OCI-LY7 (cell line): ENCODE data around the gene CLUH. TPM values are rescaled to one million over a fixed set of nuclear protein-coding genes. Genes with fewer than 3 reads are reported as not detected.
"Not testable (repeated sequence)": the region's sequence is repeated elsewhere in the genome, so short reads cannot be mapped to it uniquely, and the experiment has no call there.

Source experiments
- BruUV-seq: library from RNA; stranded (reverse); fragments of 400-500 nt; replicated peaks from 2 replicates; lab custom pipeline; 2021; lab: Mats Ljungman, UMichigan
- CTCF ChIA-PET: fragments of 300-600 bp; sonication (Branson Sonifier 250); formaldehyde crosslinking; loops from one replicate; lab custom pipeline; 2022; ENCODE audit warnings: antibody characterized with exemption; ENCODE audit not compliant: unreplicated experiment; lab: Charles Lee
- POLR2A ChIA-PET: fragments of 300-600 bp; sonication (Branson Sonifier 250); formaldehyde crosslinking; loops from one replicate; lab custom pipeline; 2022; ENCODE audit warnings: antibody characterized with exemption; lab: Charles Lee
- DNase-seq: peaks from one replicate; pipeline ENCODE4 v3.0.0-alpha.2; 2015; ENCODE audit warnings: low spot score
- H2AFZ ChIP-seq: fragments of 200-600 bp; sonication (generic), shearing (Covaris generic); 2 replicates; pipeline ENCODE4 v1.6.1; 2014; ENCODE audit warnings: mild to moderate bottlenecking, antibody characterized with exemption, low read length, moderate library complexity
- H3K27ac ChIP-seq: fragments of 200-600 bp; sonication (generic); 2 replicates; pipeline ENCODE4 v1.5.1; 2014; ENCODE audit warnings: mixed run types, low read depth, mild to moderate bottlenecking, moderate library complexity, low read length, inconsistent platforms; ENCODE audit not compliant: poor library complexity, severe bottlenecking
- H3K36me3 ChIP-seq: fragments of 200-600 bp; sonication (generic); 2 replicates; pipeline ENCODE4 v1.6.1; 2014; ENCODE audit warnings: mild to moderate bottlenecking, antibody characterized with exemption, low read length, moderate library complexity, mixed read lengths; ENCODE audit not compliant: insufficient read depth
- H3K4me1 ChIP-seq: fragments of 200-600 bp; sonication (generic); 2 replicates; pipeline ENCODE4 v1.5.1; 2014; ENCODE audit warnings: mild to moderate bottlenecking, low read length; ENCODE audit not compliant: insufficient read depth, poor library complexity, severe bottlenecking
- H3K4me2 ChIP-seq: fragments of 200-600 bp; sonication (generic); 2 replicates; pipeline ENCODE4 v1.6.1; 2014; ENCODE audit warnings: mild to moderate bottlenecking, low read length
- H3K4me3 ChIP-seq: fragments of 200-600 bp; sonication (generic); 2 replicates; pipeline ENCODE4 v1.5.1; 2014; ENCODE audit warnings: mild to moderate bottlenecking, low read depth, low read length; ENCODE audit not compliant: poor library complexity, severe bottlenecking
- H3K79me2 ChIP-seq: fragments of 200-600 bp; sonication (generic); 2 replicates; pipeline ENCODE4 v1.6.1; 2016; ENCODE audit warnings: low read depth, mild to moderate bottlenecking, low read length, moderate library complexity, mixed read lengths; ENCODE audit not compliant: insufficient read depth
- H3K9me2 ChIP-seq: fragments of 200-600 bp; sonication (generic); 2 replicates; pipeline ENCODE4 v1.6.1; 2016; ENCODE audit warnings: mild to moderate bottlenecking, low read length, mixed read lengths; ENCODE audit not compliant: insufficient read depth
- H3K9me3 ChIP-seq: fragments of 200-600 bp; sonication (generic); 2 replicates; pipeline ENCODE4 v1.6.1; 2014; ENCODE audit warnings: mild to moderate bottlenecking, mixed run types, low read length, mixed read lengths
- H4K20me1 ChIP-seq: fragments of 200-600 bp; sonication (generic); 2 replicates; pipeline ENCODE4 v1.6.1; 2014; ENCODE audit warnings: mild to moderate bottlenecking, antibody characterized with exemption, low read length, moderate library complexity, mixed read lengths; ENCODE audit not compliant: insufficient read depth
- CTCF ChIP-seq: fragments of 200-600 bp; sonication (generic); conservative IDR thresholded peaks from 2 replicates; pipeline ENCODE4 v1.5.1; 2014; ENCODE audit warnings: mild to moderate bottlenecking, antibody characterized with exemption, low read length, moderate library complexity, mixed read lengths
- EZH2phosphoT487 ChIP-seq: fragments of 200-600 bp; sonication (generic); IDR thresholded peaks from 2 replicates; pipeline ENCODE4 v1.6.1; 2018; ENCODE audit warnings: low read depth, borderline replicate concordance, mild to moderate bottlenecking, mixed run types, antibody characterized with exemption, low read length, moderate library complexity, mixed read lengths
- intact Hi-C: fragments of 100-400 bp; cut with micrococcal nuclease; formaldehyde crosslinking; loops from one replicate; pipeline ENCODE4 v1.10.0; 2022; ENCODE audit not compliant: unreplicated experiment
- total RNA-seq, 2 experiments: library from RNA; depleted of rRNA in 1 of 2; stranded (reverse); fragments of >200 nt in 1 of 2; shearing (Covaris generic) in 1 of 2; gene quantifications; 2 replicates each; pipeline ENCODE4 v1.2.3, GENCODE V29; 2014 to 2022

Gene CLUH
- total RNA-seq, 2 experiments from 2014 or later: 96.3 to 132 TPM

DNA sequence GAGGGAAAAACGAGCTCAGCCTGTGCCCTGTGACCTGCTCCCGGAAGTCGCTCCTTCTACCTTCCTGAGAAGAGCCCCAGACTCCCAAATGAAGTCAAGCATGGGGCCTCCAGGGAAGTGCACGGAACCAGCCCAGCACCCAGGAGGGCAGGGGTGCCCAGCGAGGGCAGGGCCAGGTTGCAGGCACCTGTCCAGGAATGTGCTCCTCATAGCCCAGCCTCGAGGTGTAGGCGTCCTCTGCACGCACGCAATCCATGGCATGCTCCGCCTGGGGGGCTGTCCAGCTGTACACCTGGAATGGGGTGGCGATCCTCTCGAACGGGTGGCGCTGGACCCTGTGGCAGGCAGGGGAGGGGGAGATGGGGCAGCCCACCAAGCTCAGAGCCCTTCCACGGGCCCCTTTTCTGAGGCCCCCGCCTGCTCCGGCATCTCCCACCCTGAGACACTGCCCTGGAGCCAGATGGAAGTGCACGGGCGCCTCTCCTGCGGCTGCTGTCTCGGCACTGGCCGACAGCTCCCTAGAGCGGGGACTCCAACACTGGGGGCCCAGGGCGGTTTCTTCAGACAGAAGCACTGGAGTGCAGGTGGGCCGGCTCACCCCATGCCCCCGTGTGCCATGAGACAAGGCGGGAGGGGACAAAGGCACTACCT lies 10.9 kb downstream of the CLUH start:
- Histone ChIP-seq H3K27ac (no peak overlapping the region), H3K9me2 (no peaks in the 10 kb centered on the region), H3K4me1 (no peaks in the 10 kb centered on the region), H3K36me3 (peaks cover 95% of the 10 kb centered on the region), H3K79me2 (peaks cover 9% of the 10 kb centered on the region; the same call in 1 of the 2 replicates), H3K4me2 (no peak overlapping the region), H3K4me3 (no peak overlapping the region), H4K20me1 (no peaks in the 10 kb centered on the region), H3K9me3 (no peaks in the 10 kb centered on the region), H2AFZ (no peak overlapping the region)
- no peak for DNase-seq
- BruUV-seq: no TSS peak
- POLR2A ChIA-PET: no interaction called here
- TF ChIP-seq CTCF (no peak), EZH2phosphoT487 (no peak)
- intact Hi-C loops: no loop called here
- CTCF ChIA-PET: interaction anchor here (0.6 kb wide), 1 partner anchor 1029 kb away, joined by 3 read pairs; no protein-coding TSS in a partner anchor

DNA sequence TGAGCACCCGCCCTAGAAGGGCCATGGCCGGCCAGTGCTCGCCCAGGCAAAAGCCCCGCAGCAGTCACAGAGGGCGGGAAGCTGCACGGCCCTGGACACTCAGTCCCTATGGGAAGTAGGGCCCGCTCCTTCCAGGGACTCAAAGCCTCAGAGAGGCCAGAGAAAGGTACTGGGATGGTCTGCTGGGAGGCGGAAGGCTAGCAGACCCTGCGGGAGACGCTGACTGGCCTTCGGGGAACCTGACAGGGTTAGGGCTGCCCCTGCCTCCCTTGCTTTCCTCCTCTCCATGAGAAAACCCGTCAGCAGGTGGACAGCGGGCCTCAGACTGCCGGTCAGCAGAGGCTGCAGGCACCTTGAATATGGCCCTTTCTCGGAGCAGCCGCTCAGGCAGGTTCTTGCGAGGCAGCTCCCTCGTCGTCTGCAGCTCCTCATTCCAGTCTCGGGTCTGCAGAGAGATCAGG lies 11.5 kb downstream of the CLUH start:
- no peak for DNase-seq
- TF ChIP-seq CTCF: no peak
- TF ChIP-seq EZH2phosphoT487: no peak
- intact Hi-C loops: no loop called here
- H4K20me1 ChIP-seq: no peaks in the 10 kb centered on the region
- peaks cover 3% of the 10 kb centered on the region; the same call in 1 of the 2 replicates for H3K79me2 ChIP-seq
- no peaks in the 10 kb centered on the region for H3K4me1 ChIP-seq
- no TSS peak for BruUV-seq
- H3K4me2 ChIP-seq: no peak overlapping the region
- peaks cover 96% of the 10 kb centered on the region for H3K36me3 ChIP-seq
- H3K27ac ChIP-seq: no peak overlapping the region
- no peaks in the 10 kb centered on the region for H3K9me2 ChIP-seq
- ChIA-PET POLR2A (no interaction called here), CTCF (interaction anchor here (0.6 kb wide), 1 partner anchor 1028 kb away, joined by 3 read pairs; no protein-coding TSS in a partner anchor)
- no peak overlapping the region for H3K4me3 ChIP-seq
- no peaks in the 10 kb centered on the region for H3K9me3 ChIP-seq
- no peak overlapping the region for H2AFZ ChIP-seq

GRCh38 chr17:2699216-2699805 lies 12.3 kb downstream of the CLUH start:
- CTCF ChIA-PET, H3K79me2 ChIP-seq: not testable (repeated sequence)

More at GRCh38 chr17:2699216-2699805, 12.3 kb downstream of the CLUH start:
- DNase-seq, POLR2A ChIA-PET, H4K20me1 ChIP-seq, H3K4me3 ChIP-seq, intact Hi-C loops, H2AFZ ChIP-seq, BruUV-seq, H3K4me2 ChIP-seq, H3K27ac ChIP-seq, H3K9me2 ChIP-seq, H3K4me1 ChIP-seq, H3K9me3 ChIP-seq: not testable (repeated sequence)
- H3K36me3 ChIP-seq: peaks cover 93% of the 10 kb centered on the region
